Activated CD4-positive, alpha-beta T cell treated with anti-CD3 and anti-CD28 coated beads, Interleukin-2, amount 50 U/mL, for 1 hour (primary cell): Measurements from ENCODE around the gene IQSEC3.

Experiments used
- DNase-seq: peaks from one replicate; pipeline ENCODE4 v3.0.0-alpha.2; 2020

Gene IQSEC3

GRCh38 chr12:168763-169525 is 102.4 kb downstream of the IQSEC3 start:
- DNase-seq = no peak

- DNase-seq = no peak
Measured at GRCh38 chr12:169528-170370, 103.2 kb downstream of the IQSEC3 start.

- DNase-seq = no peak
Measured at GRCh38 chr12:170371-171225, 104.0 kb downstream of the IQSEC3 start.

- no peak for DNase-seq
Measured at GRCh38 chr12:171276-171675, 104.7 kb downstream of the IQSEC3 start.

GRCh38 chr12:171743-172676 is 105.4 kb downstream of the IQSEC3 start:
- DNase-seq = no peak

- DNase-seq = no peak
Measured at GRCh38 chr12:172732-173161, 106.2 kb downstream of the IQSEC3 start.

GRCh38 chr12:174124-174523 is 107.6 kb downstream of the IQSEC3 start:
- DNase-seq = no peak

- no peak for DNase-seq
Measured at GRCh38 chr12:174596-174995, 108.0 kb downstream of the IQSEC3 start.

GRCh38 chr12:175250-175649 is 108.7 kb downstream of the IQSEC3 start:
- no peak for DNase-seq

GRCh38 chr12:175759-176158 is 109.2 kb downstream of the IQSEC3 start:
- no peak for DNase-seq

- no peak for DNase-seq
Measured at GRCh38 chr12:176321-177181, 110.0 kb downstream of the IQSEC3 start.

GRCh38 chr12:177336-177979 is 110.9 kb downstream of the IQSEC3 start:
- DNase-seq = no peak

GRCh38 chr12:177980-178828 is 111.6 kb downstream of the IQSEC3 start:
- no peak for DNase-seq

GRCh38 chr12:178829-179109 is 112.2 kb downstream of the IQSEC3 start:
- no peak for DNase-seq

- DNase-seq = no peak
Measured at GRCh38 chr12:179131-179884, 112.7 kb downstream of the IQSEC3 start.

GRCh38 chr12:179885-180284 is 113.3 kb downstream of the IQSEC3 start:
- DNase-seq = no peak

GRCh38 chr12:180445-180844 is 113.9 kb downstream of the IQSEC3 start:
- no peak for DNase-seq

GRCh38 chr12:181921-182320 is 115.4 kb downstream of the IQSEC3 start:
- no peak for DNase-seq

- no peak for DNase-seq
Measured at GRCh38 chr12:182381-182892, 115.9 kb downstream of the IQSEC3 start.
